ENCODE data around the gene ZNF563. TPM values are rescaled to one million over a fixed set of nuclear protein-coding genes. Genes with fewer than 3 reads are reported as not detected.

Gene ZNF563
- total and polyA plus RNA-seq, 2 of the 8 experiments (the other 6 are each of a cell fraction or from before 2014, with no cell fraction given), result 0.91 to 2.3 TPM

GRCh38 chr19:12345197-12345596 is 11.8 kb upstream of the ZNF563 start:
- no peaks in the 10 kb centered on the region for H3K79me2 ChIP-seq (ENCODE audit: control insufficient read depth in 1 of 2, insufficient read depth in 2 of 2, low read length in 2 of 2)
- H2BK15ac ChIP-seq (ENCODE audit: low read length), result no peak overlapping the region
- H4K5ac ChIP-seq (ENCODE audit: insufficient read length, low read depth, low read length), result no peak overlapping the region
- no peak overlapping the region for H3K23ac ChIP-seq (ENCODE audit: insufficient read length)
- H3K27ac ChIP-seq (ENCODE audit: low read depth, low read length), result no peak overlapping the region
- H4K20me1 ChIP-seq (replicated peaks in 1 of 2; ENCODE audit: control insufficient read depth in 1 of 2, insufficient read depth in 2 of 2, low read length in 2 of 2), result no peaks in the 10 kb centered on the region
- H3K79me1 ChIP-seq (ENCODE audit: low read depth, low read length), result no peaks in the 10 kb centered on the region
- H3K23me2 ChIP-seq (ENCODE audit: low read depth, low read length), result no peaks in the 10 kb centered on the region
- no peak overlapping the region for H4K8ac ChIP-seq (ENCODE audit: extremely low read depth, insufficient read depth, low read length)
- FAIRE-seq (no peak), DNase-seq (ENCODE audit: low read depth in 1 of 2, low spot score in 2 of 2) (no peak)
- H2BK5ac ChIP-seq (ENCODE audit: low read depth, low read length), result no peak overlapping the region
- no peak overlapping the region for H3K4me3 ChIP-seq (ENCODE audit: extremely low read depth in 1 of 4, insufficient read depth in 2 of 4, low read depth in 3 of 4, low read length in 4 of 4)
- no peak overlapping the region for H2AFZ ChIP-seq (ENCODE audit: low read length)
- POLR2A ChIA-PET (ENCODE audit: partially characterized antibody), result no interaction called here
- H3K36me3 ChIP-seq (ENCODE audit: control insufficient read depth in 2 of 4, insufficient read depth in 4 of 4, low read length in 3 of 4), result peaks cover 0 to 11% (median 0%) of the 10 kb centered on the region in 4 experiments; a peak in 4 of 8 replicates
- no peak overlapping the region for H2BK120ac ChIP-seq (replicated peaks; ENCODE audit: low read depth, low read length)
- H3K56ac ChIP-seq (replicated peaks; ENCODE audit: insufficient read length, low read depth, low read length), result no peak overlapping the region
- CTCF ChIA-PET (ENCODE audit: partially characterized antibody), result interaction anchor here (0.8 kb wide), 1 partner anchor 186 kb away, joined by 4 read pairs; no protein-coding TSS in a partner anchor
- no peaks in the 10 kb centered on the region for H3K4me1 ChIP-seq (replicated peaks in 1 of 4; ENCODE audit: control insufficient read depth in 3 of 4, insufficient read depth in 4 of 4, low read length in 3 of 4)
- H3K14ac ChIP-seq (ENCODE audit: insufficient read length), result no peak overlapping the region
- no peak overlapping the region for H3K4me2 ChIP-seq (ENCODE audit: insufficient read depth in 1 of 2, low read depth in 2 of 2, low read length in 2 of 2)
- peaks cover 35 to 38% of the 10 kb centered on the region in 2 experiments for H3K9me3 ChIP-seq (ENCODE audit: insufficient read depth in 2 of 2, low read depth in 1 of 2, low read length in 1 of 2)
- no peak overlapping the region for H2BK20ac ChIP-seq (ENCODE audit: low read length)
- no peaks in the 10 kb centered on the region for H3K27me3 ChIP-seq (replicated peaks in 1 of 4; ENCODE audit: control insufficient read depth in 3 of 4, extremely low read depth in 1 of 4, insufficient read depth in 3 of 4, low read length in 3 of 4)
- 100% methylated on average over 1 of the region's 1 CpG; no CpG with 5 or more reads in 1 of the 2 experiments for WGBS, 2 experiments (ENCODE audit: extremely low coverage in 1 of 2, insufficient coverage in 1 of 2, insufficient read length in 1 of 2, insufficient replicate concordance in 2 of 2, low coverage in 1 of 2, low lambda C conversion rate in 2 of 2, missing lambda C conversion rate in 1 of 2)
- H2BK12ac ChIP-seq (ENCODE audit: low read depth, low read length), result no peak overlapping the region
- H4K91ac ChIP-seq (replicated peaks; ENCODE audit: insufficient read length, low read length), result no peak overlapping the region
- H3K4ac ChIP-seq (replicated peaks; ENCODE audit: insufficient read length, low read depth, low read length), result no peak overlapping the region
- no peak overlapping the region for H3K18ac ChIP-seq (ENCODE audit: extremely low read depth, low read length)
- no peak overlapping the region for H2AK5ac ChIP-seq (ENCODE audit: low read depth, low read length)
- no peak overlapping the region for H3K9ac ChIP-seq (replicated peaks in 1 of 4; ENCODE audit: extremely low read depth in 1 of 4, low read depth in 3 of 4, low read length in 3 of 4)
- no peak for TF ChIP-seq TAF7 (optimal IDR thresholded peaks at IDR 0.05; ENCODE audit: borderline replicate concordance, low read depth, low read length)
- no peak for TF ChIP-seq NRF1 (IDR thresholded peaks at IDR 0.05; ENCODE audit: low read depth, low read length)
- no peak for TF ChIP-seq KDM4A (IDR thresholded peaks at IDR 0.05; ENCODE audit: low read depth, low read length, severe bottlenecking)
- TF ChIP-seq HDAC6 (IDR thresholded peaks at IDR 0.05; ENCODE audit: low read depth, low read length), result no peak
- TF ChIP-seq CHD1 (IDR thresholded peaks at IDR 0.05; ENCODE audit: low read depth, low read length), result no peak
- no peak for TF ChIP-seq CEBPB (IDR thresholded peaks at IDR 0.05; ENCODE audit: low read depth, low read length)
- TF ChIP-seq TBP (IDR thresholded peaks at IDR 0.05; ENCODE audit: low read depth, low read length), result no peak
- no peak for TF ChIP-seq EZH2 (IDR thresholded peaks at IDR 0.05; ENCODE audit: low read depth, low read length, severe bottlenecking)
- TF ChIP-seq CBX8 (IDR thresholded peaks at IDR 0.05; ENCODE audit: borderline replicate concordance, low read depth, low read length), result no peak
- TF ChIP-seq SRF (IDR thresholded peaks at IDR 0.05; ENCODE audit: low read depth, low read length), result no peak
- no peak for TF ChIP-seq RNF2 (IDR thresholded peaks at IDR 0.05; ENCODE audit: borderline replicate concordance, low read depth, low read length, missing control alignments, poor library complexity, severe bottlenecking)
- TF ChIP-seq TAF1 (IDR thresholded peaks at IDR 0.05; ENCODE audit: low read depth, low read length), result no peak
- TF ChIP-seq SAP30 (IDR thresholded peaks at IDR 0.05; ENCODE audit: insufficient read depth, insufficient replicate concordance, low read length), result no peak
- TF ChIP-seq JUND (IDR thresholded peaks at IDR 0.05; ENCODE audit: low read length), result no peak
- no peak for TF ChIP-seq SP2 (IDR thresholded peaks at IDR 0.05; ENCODE audit: low read length)
